Prostate gland (tissue), 2 donors: ENCODE data around the gene DAO.

Experiments
- POLR2A ChIP-seq: fragments of 450-650 bp; IDR thresholded peaks from one replicate; pipeline ENCODE4 v1.6.1; 2016; ENCODE audit warnings: antibody characterized with exemption, mild to moderate bottlenecking
- POLR2AphosphoS5 ChIP-seq: sonication (generic); formaldehyde crosslinking; IDR thresholded peaks from one replicate; pipeline ENCODE4 v1.6.1; 2017; ENCODE audit warnings: antibody characterized with exemption
- TF ChIP-seq, protein P1 (sequence below), 4 experiments: fragments of 200-600 bp in 2 of 4; fragments of 450-650 bp in 2 of 4; sonication (generic) in 2 of 4; IDR thresholded peaks; 1 replicate in 3 of 4; 2 replicates in 1 of 4; pipeline ENCODE4 v1.5.1; 2016 to 2019; ENCODE audit warnings: antibody characterized with exemption in 4 of 4, mild to moderate bottlenecking in 2 of 4, moderate library complexity in 2 of 4

DNA sequence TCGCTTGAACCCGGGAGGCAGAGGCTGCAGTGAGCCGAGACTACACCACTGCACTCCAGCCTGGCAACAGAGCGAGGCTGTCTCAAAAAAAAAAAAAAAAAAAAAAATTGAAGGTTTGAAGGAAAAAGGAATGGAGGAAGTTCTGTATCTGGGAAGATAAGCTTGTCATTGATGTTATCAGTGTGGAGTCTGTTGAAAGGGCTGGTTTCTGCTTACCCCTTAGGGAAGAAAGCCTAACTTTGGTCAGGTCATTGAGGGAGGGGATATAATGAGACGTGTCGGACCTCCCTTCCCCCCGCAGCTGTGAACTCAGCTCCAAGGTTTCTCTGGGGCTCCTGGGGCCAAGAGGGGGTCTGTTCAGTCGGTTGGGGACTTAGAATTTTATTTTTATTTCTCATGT is 16.4 kb downstream of the DAO start:
- TF ChIP-seq, protein P1, sequence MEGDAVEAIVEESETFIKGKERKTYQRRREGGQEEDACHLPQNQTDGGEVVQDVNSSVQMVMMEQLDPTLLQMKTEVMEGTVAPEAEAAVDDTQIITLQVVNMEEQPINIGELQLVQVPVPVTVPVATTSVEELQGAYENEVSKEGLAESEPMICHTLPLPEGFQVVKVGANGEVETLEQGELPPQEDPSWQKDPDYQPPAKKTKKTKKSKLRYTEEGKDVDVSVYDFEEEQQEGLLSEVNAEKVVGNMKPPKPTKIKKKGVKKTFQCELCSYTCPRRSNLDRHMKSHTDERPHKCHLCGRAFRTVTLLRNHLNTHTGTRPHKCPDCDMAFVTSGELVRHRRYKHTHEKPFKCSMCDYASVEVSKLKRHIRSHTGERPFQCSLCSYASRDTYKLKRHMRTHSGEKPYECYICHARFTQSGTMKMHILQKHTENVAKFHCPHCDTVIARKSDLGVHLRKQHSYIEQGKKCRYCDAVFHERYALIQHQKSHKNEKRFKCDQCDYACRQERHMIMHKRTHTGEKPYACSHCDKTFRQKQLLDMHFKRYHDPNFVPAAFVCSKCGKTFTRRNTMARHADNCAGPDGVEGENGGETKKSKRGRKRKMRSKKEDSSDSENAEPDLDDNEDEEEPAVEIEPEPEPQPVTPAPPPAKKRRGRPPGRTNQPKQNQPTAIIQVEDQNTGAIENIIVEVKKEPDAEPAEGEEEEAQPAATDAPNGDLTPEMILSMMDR (IDR thresholded peaks at IDR 0.05) = no peak
- TF ChIP-seq POLR2A (no peak), POLR2AphosphoS5 (no peak)
